GM04504 (cell line): ENCODE data around the gene ST6GALNAC3.

Source experiments
- DNase-seq: peaks from one replicate; pipeline ENCODE4 v3.0.0-alpha.2; 2012; ENCODE audit warnings: low read depth

ST6GALNAC3 gene

DNA sequence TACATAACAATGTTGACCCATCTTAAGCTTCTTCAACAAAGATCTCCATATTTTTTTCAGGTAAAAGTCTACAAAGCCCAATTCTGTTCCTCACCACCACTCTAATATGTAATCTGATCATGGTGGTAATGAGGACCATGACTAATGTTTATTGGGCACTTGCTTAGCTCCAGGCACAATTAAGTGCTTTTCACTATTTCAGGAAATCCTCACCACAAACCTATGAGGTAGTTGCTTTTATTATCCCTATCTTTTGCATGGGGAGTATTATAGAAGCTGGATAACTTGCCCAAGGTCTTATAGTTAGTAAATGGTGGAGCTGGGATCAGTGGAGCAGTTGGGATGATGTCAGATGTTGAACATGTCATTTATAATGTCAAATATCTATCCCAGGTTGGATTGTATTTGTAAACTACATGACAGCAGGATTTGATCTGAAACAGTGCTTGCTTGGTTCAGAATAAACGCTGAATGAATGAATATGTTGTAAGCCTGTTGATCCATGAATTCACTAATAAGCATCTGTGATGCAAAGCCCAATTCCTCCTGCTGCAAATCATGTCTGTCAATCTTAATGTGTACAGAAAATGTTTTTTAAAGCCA is 509.4 kb downstream of the ST6GALNAC3 start:
- no peak for DNase-seq

DNA sequence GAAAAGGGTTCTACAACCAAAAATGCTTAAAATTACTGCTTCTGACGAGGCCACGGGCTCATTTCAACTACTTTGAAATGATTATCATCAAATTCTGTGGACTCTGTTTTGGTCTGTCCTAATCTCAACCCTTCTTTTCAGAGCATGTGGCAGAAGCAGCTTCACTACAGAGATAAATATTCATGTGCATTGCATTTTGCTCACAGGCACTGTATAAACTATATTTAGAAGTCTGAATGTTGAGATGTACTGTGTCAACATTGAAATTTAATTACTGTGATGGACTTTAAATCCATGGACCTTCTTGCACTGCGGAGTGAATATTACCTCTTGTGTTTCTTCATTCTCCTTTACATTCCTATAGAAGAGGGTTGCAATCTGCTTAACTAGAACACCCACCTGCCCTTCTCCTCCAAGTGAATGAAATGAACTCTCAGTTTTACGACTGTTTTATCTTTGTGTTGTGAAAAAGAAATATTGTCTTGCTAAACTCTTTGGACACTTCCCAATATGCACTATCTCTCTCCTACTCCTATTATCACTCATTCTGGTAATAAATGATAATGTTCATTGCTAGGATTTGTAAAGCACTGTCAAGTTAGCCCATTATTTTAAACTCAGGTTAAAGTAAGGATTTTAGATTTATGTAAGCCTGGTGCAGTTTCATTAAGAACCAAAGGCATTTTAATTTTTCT is 511.6 kb downstream of the ST6GALNAC3 start:
- DNase-seq = no peak

GRCh38 chr1:76587212-76587611 is 512.7 kb downstream of the ST6GALNAC3 start:
- no peak for DNase-seq

GRCh38 chr1:76591461-76591860 is 516.9 kb downstream of the ST6GALNAC3 start:
- DNase-seq = no peak

- DNase-seq = no peak
These were observed 517.4 kb downstream of the ST6GALNAC3 start for GRCh38 chr1:76591963-76592362.

GRCh38 chr1:76593141-76593540 is 518.6 kb downstream of the ST6GALNAC3 start:
- DNase-seq = no peak

DNA sequence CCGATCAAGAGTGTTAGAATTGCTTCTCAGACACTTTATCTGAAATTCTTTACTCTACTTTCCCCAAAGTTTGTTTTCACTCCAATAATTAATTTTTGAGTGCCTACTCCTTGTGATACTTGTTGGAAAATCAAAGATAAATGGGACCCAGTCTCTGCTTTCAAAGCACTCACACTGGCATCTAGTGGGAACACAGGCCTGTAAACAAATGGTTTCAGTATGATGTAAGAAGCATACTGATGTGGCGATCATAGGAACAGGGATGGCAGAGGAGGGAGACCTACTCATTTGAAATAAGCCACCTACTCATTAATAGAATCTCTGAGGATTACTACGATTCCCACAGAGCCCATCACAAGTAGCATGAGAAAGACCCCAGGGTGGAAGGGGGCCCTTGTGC is 519.1 kb downstream of the ST6GALNAC3 start:
- DNase-seq = no peak

DNA sequence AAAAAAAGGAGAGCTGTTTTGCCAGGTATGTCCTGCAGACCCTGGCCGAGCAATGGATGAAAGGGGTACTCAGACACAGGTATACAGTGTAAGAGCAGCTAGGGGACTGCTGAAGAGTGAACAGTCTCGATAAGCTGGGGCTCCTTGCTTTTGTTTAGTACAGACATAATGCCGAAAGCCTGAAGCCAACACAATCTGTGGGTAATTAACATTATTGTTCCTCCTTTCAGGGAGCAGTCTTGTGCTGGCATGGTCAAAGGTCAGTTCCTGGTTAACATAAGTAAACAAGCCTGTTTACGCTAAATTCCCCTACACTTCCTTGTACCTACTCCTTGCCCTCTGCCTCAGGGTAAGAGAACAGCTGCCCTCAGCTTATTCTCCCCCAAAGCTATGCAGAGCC is 520.5 kb downstream of the ST6GALNAC3 start:
- DNase-seq = no peak

DNA sequence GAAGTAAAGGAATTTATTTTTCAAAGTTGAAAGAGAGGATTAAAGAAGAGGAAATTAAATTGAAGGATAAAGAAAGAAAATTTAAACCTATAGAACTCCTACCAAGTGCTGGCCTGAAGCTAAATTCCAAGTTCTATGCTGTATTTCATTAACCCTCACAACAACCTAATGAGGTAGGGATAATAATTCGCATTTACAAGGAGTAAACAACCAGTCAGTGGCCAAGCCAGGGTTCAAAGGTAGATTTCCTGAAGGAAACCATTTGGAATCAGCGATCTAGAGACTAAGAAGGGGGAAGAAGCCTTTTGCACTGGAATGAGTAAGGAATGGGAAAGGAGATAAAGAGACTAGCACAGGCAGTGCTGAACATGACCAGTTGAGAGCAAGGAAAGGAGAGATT is 526.9 kb downstream of the ST6GALNAC3 start:
- DNase-seq = no peak

- no peak for DNase-seq
These were observed 533.2 kb downstream of the ST6GALNAC3 start for GRCh38 chr1:76607717-76608116.

DNA sequence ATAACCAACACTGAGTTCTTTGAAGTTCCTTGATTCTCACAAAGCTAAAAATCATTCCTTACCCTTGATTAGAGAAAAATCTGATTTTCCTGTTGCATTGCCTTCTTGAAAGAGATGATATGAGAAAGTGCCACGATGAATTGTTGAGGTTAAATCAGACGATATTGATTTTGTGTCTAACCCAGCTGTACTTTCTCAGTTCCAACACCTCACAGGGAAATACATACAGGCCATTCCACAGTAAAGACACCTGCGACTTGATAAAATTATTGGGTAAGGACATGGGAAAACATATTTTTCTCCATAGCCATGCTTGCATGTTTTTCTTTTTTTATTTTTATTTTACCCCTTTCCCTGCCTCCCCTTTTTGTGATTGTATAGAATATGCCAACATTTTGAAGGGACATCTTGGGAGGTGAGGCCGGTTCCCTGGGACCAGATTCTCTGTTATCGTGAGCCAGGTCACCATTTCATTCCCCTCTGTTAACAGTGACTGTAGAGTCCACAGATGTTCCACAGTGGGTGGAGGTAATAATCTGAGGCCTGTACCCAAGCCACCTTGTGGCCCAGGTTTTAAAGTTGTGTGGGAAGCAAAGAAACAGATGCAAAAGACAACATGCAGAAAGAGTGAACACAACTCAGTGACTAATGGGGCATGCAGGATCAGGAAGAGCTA is 537.4 kb downstream of the ST6GALNAC3 start:
- DNase-seq = no peak

DNA sequence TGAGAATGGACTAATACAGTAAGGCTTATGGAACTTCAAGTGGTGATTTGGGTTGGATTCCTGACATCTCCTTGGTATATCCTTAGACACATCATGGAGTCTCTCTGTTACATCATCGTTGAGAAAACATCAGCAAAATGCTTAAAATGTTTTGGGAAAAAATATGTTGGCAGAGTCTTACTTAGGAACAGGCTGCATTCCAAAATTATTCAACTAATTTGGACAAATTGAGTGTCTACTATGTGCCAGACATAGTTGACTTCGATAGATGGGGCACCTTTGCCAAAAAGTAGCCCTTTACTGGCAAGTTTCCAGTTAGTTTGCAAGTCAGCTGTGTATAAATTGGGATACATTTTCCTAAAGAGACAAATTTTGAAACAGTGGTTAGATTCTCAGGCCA is 539.3 kb downstream of the ST6GALNAC3 start:
- no peak for DNase-seq

GRCh38 chr1:76615253-76616035 is 540.9 kb downstream of the ST6GALNAC3 start:
- DNase-seq = no peak

- DNase-seq = no peak
These were observed 545.8 kb downstream of the ST6GALNAC3 start for GRCh38 chr1:76620371-76620770.

DNA sequence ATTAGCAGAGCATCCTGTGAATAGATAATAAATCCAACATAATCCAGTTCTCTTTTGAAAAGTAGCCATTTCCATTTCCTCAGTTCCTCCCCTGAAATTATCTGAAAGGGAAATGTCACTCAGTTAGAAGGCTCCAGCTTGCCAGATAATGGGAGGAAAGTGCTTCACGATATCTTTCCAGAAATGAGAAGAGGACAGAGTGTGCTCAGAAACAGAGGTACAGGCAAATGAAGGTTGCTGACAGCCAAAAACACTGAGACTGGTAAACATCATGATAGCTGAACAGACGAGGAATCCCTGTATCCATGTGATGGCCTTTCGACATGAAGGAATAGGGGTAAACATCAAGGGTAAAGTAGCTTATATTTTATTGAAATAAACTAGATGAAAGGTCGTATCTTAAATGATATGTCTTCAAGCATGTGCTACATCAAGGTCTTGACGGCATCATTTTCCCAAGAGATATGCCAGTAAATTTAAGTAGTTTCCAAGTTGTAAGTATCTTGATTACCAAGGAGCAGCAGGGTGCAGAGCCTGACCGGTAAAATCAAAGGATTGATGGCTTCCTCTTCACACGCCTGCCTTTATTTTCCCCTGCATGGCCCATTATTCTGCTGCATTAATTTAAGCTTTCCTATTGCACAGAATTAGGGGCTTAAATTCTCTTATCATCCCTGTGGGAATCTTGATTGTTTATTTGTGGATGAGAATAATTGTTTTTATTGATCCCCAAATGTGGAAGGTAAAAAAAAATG is 548.4 kb downstream of the ST6GALNAC3 start:
- no peak for DNase-seq

- DNase-seq = no peak
These were observed 551.5 kb downstream of the ST6GALNAC3 start for GRCh38 chr1:76625886-76626678.

DNA sequence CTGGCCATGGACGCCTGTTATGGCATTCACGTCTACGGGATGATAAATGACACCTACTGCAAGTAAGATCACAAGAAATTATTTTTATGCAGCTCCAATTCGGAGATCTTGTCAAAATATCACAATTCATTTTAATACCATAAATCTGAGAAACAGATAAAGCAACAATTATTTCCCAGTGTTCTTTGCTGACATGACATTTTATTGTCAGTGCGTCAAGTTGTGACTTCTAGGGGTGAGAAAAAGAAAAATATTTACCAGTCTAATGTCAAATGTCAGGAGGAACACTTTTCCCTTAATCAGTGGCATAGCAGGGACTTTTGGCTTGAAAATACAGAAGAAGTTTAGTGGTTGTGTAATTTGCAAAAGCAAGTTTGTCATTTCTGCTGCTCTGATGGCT is 553.0 kb downstream of the ST6GALNAC3 start:
- DNase-seq = no peak

GRCh38 chr1:76627901-76628300 is 553.4 kb downstream of the ST6GALNAC3 start:
- no peak for DNase-seq

DNA sequence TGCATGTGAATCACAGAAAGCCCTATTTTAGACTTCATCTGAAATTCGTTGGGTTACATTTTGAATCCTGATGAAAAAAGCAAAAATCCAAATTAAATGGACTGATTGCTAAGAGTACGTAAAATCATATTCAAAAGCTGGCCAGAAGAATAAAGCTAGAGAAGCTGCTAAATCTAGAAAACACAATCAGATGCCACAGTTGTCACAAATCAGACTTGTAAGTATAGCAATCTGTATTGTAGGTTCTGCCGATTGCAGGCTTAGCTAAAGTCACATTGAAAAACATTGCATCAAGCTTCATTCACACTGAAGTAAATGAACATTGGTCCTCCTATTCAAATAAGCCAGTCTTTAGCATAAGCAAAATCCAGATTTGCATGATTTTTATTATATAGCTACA is 557.6 kb downstream of the ST6GALNAC3 start:
- DNase-seq = no peak

DNA sequence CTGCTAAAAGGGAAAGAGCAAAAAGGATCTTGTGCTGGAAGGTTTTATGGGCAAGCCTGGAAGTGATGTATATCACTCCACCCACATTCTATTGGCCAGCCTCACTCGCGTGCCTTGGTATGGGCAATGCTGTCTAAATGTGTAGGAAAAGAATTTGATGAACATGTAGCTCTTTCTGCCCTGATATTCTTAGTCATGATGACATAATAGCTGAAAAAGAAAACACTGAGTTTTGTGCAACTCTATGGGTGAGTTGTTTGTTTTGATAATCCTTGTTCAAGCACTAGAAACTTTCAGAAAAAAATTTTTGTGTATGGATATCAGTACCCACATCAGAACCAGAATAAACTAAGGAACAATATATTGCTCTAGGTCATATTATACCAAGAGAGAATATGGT is 561.2 kb downstream of the ST6GALNAC3 start:
- no peak for DNase-seq

- no peak for DNase-seq
These were observed 564.6 kb downstream of the ST6GALNAC3 start for GRCh38 chr1:76639181-76639580.
